Activated CD4-positive, alpha-beta T cell treated with anti-CD3 and anti-CD28 coated beads, Interleukin-2, amount 50 U/mL, for 4 hours (primary cell): Measurements from ENCODE around the gene DOCK2.

ENCODE experiments used
- DNase-seq, 2 experiments: peaks; one replicate each; pipeline ENCODE4 v3.0.0-alpha.2; 2020

DOCK2 gene

GRCh38 chr5:170000155-170000554 lies 363.1 kb downstream of the DOCK2 start:
- DNase-seq, result no peak

- DNase-seq, result no peak
These were observed 368.9 kb downstream of the DOCK2 start for GRCh38 chr5:170006021-170006420.

GRCh38 chr5:170008376-170008775 lies 371.3 kb downstream of the DOCK2 start:
- DNase-seq, result no peak

- no peak for DNase-seq
These were observed 373.5 kb downstream of the DOCK2 start for GRCh38 chr5:170010595-170010994.

GRCh38 chr5:170011751-170012150 lies 374.7 kb downstream of the DOCK2 start:
- DNase-seq, result no peak

- no peak for DNase-seq
These were observed 375.5 kb downstream of the DOCK2 start for GRCh38 chr5:170012622-170013021.

- DNase-seq, result no peak
These were observed 383.3 kb downstream of the DOCK2 start for GRCh38 chr5:170020423-170020822.

GRCh38 chr5:170021506-170021905 lies 384.4 kb downstream of the DOCK2 start:
- no peak for DNase-seq

GRCh38 chr5:170025853-170026252 lies 388.8 kb downstream of the DOCK2 start:
- no peak for DNase-seq

GRCh38 chr5:170028124-170028523 lies 391.0 kb downstream of the DOCK2 start:
- DNase-seq, result no peak

GRCh38 chr5:170034231-170034630 lies 397.2 kb downstream of the DOCK2 start:
- DNase-seq, result no peak

GRCh38 chr5:170038241-170038640 lies 401.2 kb downstream of the DOCK2 start:
- DNase-seq, result no peak

- no peak for DNase-seq
These were observed 402.8 kb downstream of the DOCK2 start for GRCh38 chr5:170039830-170040229.

GRCh38 chr5:170046241-170046640 lies 409.2 kb downstream of the DOCK2 start:
- no peak for DNase-seq

GRCh38 chr5:170049713-170050112 lies 412.6 kb downstream of the DOCK2 start:
- no peak for DNase-seq

- no peak for DNase-seq
These were observed 416.8 kb downstream of the DOCK2 start for GRCh38 chr5:170053896-170054295.

- DNase-seq, result no peak
These were observed 418.5 kb downstream of the DOCK2 start for GRCh38 chr5:170055606-170056005.

GRCh38 chr5:170056561-170057267 lies 419.6 kb downstream of the DOCK2 start:
- DNase-seq, result no peak

GRCh38 chr5:170057311-170057710 lies 420.2 kb downstream of the DOCK2 start:
- DNase-seq, result no peak

- no peak for DNase-seq
These were observed 422.1 kb downstream of the DOCK2 start for GRCh38 chr5:170059221-170059620.

GRCh38 chr5:170067152-170067551 lies 430.1 kb downstream of the DOCK2 start:
- DNase-seq, result no peak

GRCh38 chr5:170067574-170068170 lies 430.6 kb downstream of the DOCK2 start:
- DNase-seq, result no peak

GRCh38 chr5:170069512-170069911 lies 432.4 kb downstream of the DOCK2 start:
- DNase-seq, result no peak

GRCh38 chr5:170070556-170071412 lies 433.7 kb downstream of the DOCK2 start:
- DNase-seq, result no peak
